ENCODE data around the gene LRRC7. TPM values are rescaled to one million over a fixed set of nuclear protein-coding genes. Genes with fewer than 3 reads are reported as not detected.

Gene LRRC7
- total and polyA plus RNA-seq, 2 donors (not counting 1 experiment from before 2014, with no cell fraction given) = 0.03 TPM; not detected in 1

DNA sequence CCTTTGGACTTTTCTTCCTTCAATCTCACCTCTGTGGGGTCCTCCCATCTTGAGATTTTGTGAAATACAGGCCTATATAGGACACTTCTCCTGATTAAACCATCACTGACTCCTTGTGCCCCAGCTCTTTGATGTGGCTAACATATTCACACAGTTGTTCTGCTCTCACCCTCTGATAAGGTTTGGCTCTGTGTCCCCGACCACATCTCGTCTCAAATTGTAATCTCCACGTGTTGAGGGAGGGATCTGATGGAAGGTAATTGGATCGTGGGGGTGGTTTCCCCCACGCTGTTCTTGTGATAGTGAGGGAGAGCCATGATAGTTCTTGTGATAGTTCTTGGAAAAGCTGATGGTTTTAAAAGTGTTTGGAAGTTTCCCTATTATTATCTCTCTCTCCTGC lies 19.7 kb downstream of the LRRC7 start:
- no peaks in the 10 kb centered on the region for H3K9me3 ChIP-seq (ENCODE audit: control insufficient read depth, insufficient read depth, low read depth, low read length)
- TF ChIP-seq EZH2 (IDR thresholded peaks at IDR 0.05; ENCODE audit: low read length, missing control alignments) = no peak
- TF ChIP-seq, protein P1, sequence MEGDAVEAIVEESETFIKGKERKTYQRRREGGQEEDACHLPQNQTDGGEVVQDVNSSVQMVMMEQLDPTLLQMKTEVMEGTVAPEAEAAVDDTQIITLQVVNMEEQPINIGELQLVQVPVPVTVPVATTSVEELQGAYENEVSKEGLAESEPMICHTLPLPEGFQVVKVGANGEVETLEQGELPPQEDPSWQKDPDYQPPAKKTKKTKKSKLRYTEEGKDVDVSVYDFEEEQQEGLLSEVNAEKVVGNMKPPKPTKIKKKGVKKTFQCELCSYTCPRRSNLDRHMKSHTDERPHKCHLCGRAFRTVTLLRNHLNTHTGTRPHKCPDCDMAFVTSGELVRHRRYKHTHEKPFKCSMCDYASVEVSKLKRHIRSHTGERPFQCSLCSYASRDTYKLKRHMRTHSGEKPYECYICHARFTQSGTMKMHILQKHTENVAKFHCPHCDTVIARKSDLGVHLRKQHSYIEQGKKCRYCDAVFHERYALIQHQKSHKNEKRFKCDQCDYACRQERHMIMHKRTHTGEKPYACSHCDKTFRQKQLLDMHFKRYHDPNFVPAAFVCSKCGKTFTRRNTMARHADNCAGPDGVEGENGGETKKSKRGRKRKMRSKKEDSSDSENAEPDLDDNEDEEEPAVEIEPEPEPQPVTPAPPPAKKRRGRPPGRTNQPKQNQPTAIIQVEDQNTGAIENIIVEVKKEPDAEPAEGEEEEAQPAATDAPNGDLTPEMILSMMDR (conservative IDR thresholded peaks at IDR 0.05 in 1 of 2, IDR thresholded peaks at IDR 0.05 in 1 of 2; ENCODE audit: low read depth in 1 of 2, low read length in 2 of 2) = no peak
- no peak for DNase-seq (ENCODE audit: low read depth in 2 of 2)
- no peak overlapping the region for H3K4me2 ChIP-seq (ENCODE audit: extremely low read depth, insufficient read depth, low read length)
- no peak overlapping the region for H3K4me3 ChIP-seq (replicated peaks in 1 of 4; ENCODE audit: control extremely low read depth in 1 of 4, insufficient read depth in 1 of 4, low read depth in 3 of 4, low read length in 4 of 4)
- no peak overlapping the region for H3K9ac ChIP-seq (ENCODE audit: insufficient read depth, low read length)
- no peak overlapping the region for H3K27ac ChIP-seq (ENCODE audit: insufficient read depth, low read length)
- no peaks in the 10 kb centered on the region for H4K20me1 ChIP-seq (ENCODE audit: control insufficient read depth, extremely low read depth, insufficient read depth, low read length)
- H3K36me3 ChIP-seq (ENCODE audit: control insufficient read depth, insufficient read depth, low read length) = no peaks in the 10 kb centered on the region
- H3K27me3 ChIP-seq (ENCODE audit: control insufficient read depth, insufficient read depth, low read length) = no peaks in the 10 kb centered on the region
- no peaks in the 10 kb centered on the region for H3K79me2 ChIP-seq (ENCODE audit: control insufficient read depth, insufficient read depth, low read length)
- H3K4me1 ChIP-seq (ENCODE audit: control insufficient read depth, extremely low read depth, insufficient read depth, low read length) = no peaks in the 10 kb centered on the region
- H2AFZ ChIP-seq (ENCODE audit: low read length) = no peak overlapping the region

- Histone ChIP-seq H3K27me3 (ENCODE audit: control insufficient read depth, insufficient read depth, low read length) (no peaks in the 10 kb centered on the region), H3K27ac (ENCODE audit: insufficient read depth, low read length) (no peak overlapping the region), H3K9ac (ENCODE audit: insufficient read depth, low read length) (no peak overlapping the region), H3K4me1 (ENCODE audit: control insufficient read depth, extremely low read depth, insufficient read depth, low read length) (no peaks in the 10 kb centered on the region), H2AFZ (ENCODE audit: low read length) (no peak overlapping the region), H3K36me3 (ENCODE audit: control insufficient read depth, insufficient read depth, low read length) (no peaks in the 10 kb centered on the region), H3K79me2 (ENCODE audit: control insufficient read depth, insufficient read depth, low read length) (no peaks in the 10 kb centered on the region), H3K4me3 (replicated peaks in 1 of 4; ENCODE audit: control extremely low read depth in 1 of 4, insufficient read depth in 1 of 4, low read depth in 3 of 4, low read length in 4 of 4) (no peak overlapping the region), H3K4me2 (ENCODE audit: extremely low read depth, insufficient read depth, low read length) (no peak overlapping the region), H3K9me3 (ENCODE audit: control insufficient read depth, insufficient read depth, low read depth, low read length) (no peaks in the 10 kb centered on the region), H4K20me1 (ENCODE audit: control insufficient read depth, extremely low read depth, insufficient read depth, low read length) (no peaks in the 10 kb centered on the region)
- no peak for TF ChIP-seq EZH2 (IDR thresholded peaks at IDR 0.05; ENCODE audit: low read length, missing control alignments)
- TF ChIP-seq, protein P1 (conservative IDR thresholded peaks at IDR 0.05 in 1 of 2, IDR thresholded peaks at IDR 0.05 in 1 of 2; ENCODE audit: low read depth in 1 of 2, low read length in 2 of 2) = no peak
- DNase-seq (ENCODE audit: low read depth in 2 of 2) = no peak
Measured at GRCh38 chr1:69589799-69590198, 22.1 kb downstream of the LRRC7 start.

DNA sequence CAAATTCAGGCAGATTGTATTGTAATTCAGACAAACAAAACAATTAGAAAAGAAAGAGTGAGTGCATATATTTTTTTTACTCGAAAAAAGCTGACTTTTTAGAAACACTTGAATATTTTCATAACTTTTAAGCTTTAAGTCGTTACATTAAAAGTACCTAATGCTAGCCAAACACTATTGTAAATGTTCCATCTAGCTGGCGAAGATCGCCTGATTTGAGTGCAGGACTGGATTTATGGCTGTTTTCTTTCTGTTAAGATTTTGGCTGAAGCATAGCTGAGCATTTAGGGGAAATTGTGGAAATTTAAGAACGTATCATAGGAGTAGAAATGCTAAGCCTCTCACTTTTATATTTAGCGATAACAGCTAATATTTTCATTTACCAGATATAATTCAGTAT lies 24.6 kb downstream of the LRRC7 start:
- H3K4me1 ChIP-seq (ENCODE audit: control insufficient read depth, extremely low read depth, insufficient read depth, low read length) = no peaks in the 10 kb centered on the region

More for the DNA sequence above, 24.6 kb downstream of the LRRC7 start:
- no peak overlapping the region for H3K27ac ChIP-seq (ENCODE audit: insufficient read depth, low read length)
- DNase-seq (ENCODE audit: low read depth in 2 of 2) = no peak
- H3K79me2 ChIP-seq (ENCODE audit: control insufficient read depth, insufficient read depth, low read length) = no peaks in the 10 kb centered on the region
- no peaks in the 10 kb centered on the region for H3K27me3 ChIP-seq (ENCODE audit: control insufficient read depth, insufficient read depth, low read length)
- no peak overlapping the region for H3K4me3 ChIP-seq (replicated peaks in 1 of 4; ENCODE audit: control extremely low read depth in 1 of 4, insufficient read depth in 1 of 4, low read depth in 3 of 4, low read length in 4 of 4)
- no peak overlapping the region for H2AFZ ChIP-seq (ENCODE audit: low read length)
- TF ChIP-seq, protein P1 (conservative IDR thresholded peaks at IDR 0.05 in 1 of 2, IDR thresholded peaks at IDR 0.05 in 1 of 2; ENCODE audit: low read depth in 1 of 2, low read length in 2 of 2) = no peak
- no peak for TF ChIP-seq EZH2 (IDR thresholded peaks at IDR 0.05; ENCODE audit: low read length, missing control alignments)
- no peak overlapping the region for H3K4me2 ChIP-seq (ENCODE audit: extremely low read depth, insufficient read depth, low read length)
- no peaks in the 10 kb centered on the region for H3K36me3 ChIP-seq (ENCODE audit: control insufficient read depth, insufficient read depth, low read length)
- H4K20me1 ChIP-seq (ENCODE audit: control insufficient read depth, extremely low read depth, insufficient read depth, low read length) = no peaks in the 10 kb centered on the region
- H3K9me3 ChIP-seq (ENCODE audit: control insufficient read depth, insufficient read depth, low read depth, low read length) = no peaks in the 10 kb centered on the region
- no peak overlapping the region for H3K9ac ChIP-seq (ENCODE audit: insufficient read depth, low read length)

Data from fibroblast of lung (primary cell).